ENCODE measurements around the gene BCAP31.
"Not testable (repeated sequence)": the region's sequence is repeated elsewhere in the genome, so short reads cannot be mapped to it uniquely, and the experiment has no call there.

Gene BCAP31

GRCh38 chrX:153707406-153707805 lies 16.8 kb downstream of the BCAP31 start:
- no peak for DNase-seq

DNA sequence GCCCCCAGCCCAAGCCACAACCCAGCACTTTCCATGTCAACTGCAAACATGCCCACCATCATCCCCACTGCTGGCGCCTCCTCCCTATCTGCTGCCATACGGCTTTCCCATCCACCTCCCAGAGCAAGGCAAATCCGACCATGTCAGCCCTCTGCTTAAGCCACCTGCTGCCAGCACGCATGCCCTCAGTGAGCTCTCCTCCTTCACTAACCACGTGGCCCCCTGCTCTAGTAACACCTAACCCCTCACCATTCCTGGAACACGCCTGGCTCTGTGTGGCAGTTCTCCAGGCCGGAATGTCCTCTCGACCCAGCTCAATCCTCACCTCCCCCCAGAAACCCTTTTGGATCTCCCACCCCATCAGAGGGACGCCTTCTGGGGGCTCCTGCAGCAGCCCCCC lies 17.4 kb downstream of the BCAP31 start:
- no peak for DNase-seq

DNA sequence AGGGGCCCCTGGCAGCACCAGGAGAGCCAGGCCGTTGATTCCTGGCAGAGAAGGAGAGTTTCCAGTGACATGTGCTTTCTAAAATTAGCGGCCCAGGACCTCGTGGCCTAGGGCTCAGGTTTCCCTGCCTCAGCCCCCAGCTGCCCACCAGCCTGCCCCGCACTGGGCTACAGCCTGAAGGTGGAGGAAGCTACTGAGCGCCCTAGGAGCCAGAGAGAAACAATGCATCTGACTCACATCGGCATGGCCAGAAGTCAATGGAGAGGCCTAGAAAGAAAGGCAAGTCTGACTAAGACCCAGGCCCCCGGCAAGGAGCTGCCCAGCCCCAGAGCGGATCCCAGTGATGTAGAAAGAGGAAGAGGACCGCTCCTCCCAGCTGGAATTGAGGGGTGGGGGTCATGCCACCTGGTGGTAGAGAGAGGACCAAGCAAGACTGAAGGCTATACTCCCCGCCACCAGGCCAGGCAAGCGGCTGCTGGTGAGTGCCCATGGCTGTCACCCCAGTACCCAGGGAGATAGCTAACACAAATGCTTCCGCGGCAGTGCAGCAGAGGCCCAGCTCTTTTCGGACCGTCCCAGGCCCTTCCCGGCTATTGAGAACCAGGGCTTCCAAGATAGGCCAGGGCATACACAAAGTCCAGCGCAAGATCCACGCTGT lies 18.7 kb downstream of the BCAP31 start:
- not testable (repeated sequence) for DNase-seq

DNA sequence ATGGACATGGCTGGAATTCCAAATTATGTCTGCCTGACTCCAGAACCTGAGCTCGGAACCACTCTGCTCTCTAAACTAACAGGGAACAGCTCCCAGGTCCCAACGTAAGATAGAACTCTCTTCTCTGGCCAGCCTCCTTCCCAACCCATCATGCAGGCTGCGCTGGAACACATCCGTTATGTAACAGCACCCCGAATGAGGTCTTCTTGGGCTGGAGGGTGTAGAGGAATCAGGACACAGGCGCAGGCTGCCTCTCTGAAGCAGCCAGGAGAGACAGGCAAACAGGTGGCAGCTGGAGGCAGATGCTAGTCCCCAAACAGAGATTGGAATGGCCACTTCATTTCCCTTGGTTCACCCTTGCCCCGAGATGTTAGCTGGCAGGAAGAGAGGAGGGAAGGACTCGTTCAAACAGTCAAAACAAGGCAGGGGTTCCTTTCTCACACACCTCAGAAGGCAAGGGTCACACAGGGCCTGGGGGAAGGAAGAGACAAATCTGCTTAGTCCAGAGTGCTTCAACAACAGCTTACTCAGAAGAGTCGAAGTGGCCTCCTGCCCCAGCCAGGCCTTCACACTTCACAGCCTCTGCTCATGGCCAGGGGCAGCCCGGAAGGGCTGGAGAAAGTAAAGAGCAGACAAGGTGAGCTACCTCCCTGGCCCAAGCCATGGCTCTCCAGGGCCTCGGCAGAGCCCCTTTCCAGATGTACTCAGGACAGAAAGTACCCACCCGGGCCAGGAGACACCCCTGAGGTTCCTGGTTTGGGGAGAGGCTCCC lies 19.4 kb downstream of the BCAP31 start:
- not testable (repeated sequence) for DNase-seq

- no peak for DNase-seq
Measured at GRCh38 chrX:153704021-153704526, 20.1 kb downstream of the BCAP31 start.

- DNase-seq, result no peak
Measured at GRCh38 chrX:153703036-153703370, 21.2 kb downstream of the BCAP31 start.

- DNase-seq, result no peak
Measured at GRCh38 chrX:153702336-153703035, 21.7 kb downstream of the BCAP31 start.

DNA sequence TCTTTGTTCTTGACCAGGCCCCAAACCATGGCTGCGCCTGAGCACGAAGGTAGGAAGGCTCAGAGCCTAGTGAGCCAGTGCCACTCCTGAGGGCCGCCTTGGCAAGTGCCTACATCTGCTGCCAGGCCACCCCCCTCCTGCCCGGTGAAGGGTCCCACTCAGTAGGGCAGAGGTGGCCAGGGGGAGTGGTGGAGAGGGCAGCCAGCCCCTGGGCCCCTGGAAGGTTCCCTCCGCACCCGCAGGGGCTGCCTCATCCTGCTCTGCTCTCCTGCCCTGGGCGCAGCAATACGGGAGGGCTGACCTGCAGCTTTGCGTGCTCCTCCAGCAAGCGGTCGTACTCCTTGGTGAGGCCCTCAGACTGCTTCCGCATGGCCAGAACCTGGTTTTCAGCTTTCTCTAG lies 22.5 kb downstream of the BCAP31 start:
- DNase-seq, result no peak

- DNase-seq, result no peak
Measured at GRCh38 chrX:153700967-153701366, 23.2 kb downstream of the BCAP31 start.

GRCh38 chrX:153700376-153700945 lies 23.7 kb downstream of the BCAP31 start:
- no peak for DNase-seq

- not testable (repeated sequence) for DNase-seq
Measured at GRCh38 chrX:153699784-153700371, 24.3 kb downstream of the BCAP31 start.

- DNase-seq, result not testable (repeated sequence)
Measured at GRCh38 chrX:153699210-153699783, 24.9 kb downstream of the BCAP31 start.

DNA sequence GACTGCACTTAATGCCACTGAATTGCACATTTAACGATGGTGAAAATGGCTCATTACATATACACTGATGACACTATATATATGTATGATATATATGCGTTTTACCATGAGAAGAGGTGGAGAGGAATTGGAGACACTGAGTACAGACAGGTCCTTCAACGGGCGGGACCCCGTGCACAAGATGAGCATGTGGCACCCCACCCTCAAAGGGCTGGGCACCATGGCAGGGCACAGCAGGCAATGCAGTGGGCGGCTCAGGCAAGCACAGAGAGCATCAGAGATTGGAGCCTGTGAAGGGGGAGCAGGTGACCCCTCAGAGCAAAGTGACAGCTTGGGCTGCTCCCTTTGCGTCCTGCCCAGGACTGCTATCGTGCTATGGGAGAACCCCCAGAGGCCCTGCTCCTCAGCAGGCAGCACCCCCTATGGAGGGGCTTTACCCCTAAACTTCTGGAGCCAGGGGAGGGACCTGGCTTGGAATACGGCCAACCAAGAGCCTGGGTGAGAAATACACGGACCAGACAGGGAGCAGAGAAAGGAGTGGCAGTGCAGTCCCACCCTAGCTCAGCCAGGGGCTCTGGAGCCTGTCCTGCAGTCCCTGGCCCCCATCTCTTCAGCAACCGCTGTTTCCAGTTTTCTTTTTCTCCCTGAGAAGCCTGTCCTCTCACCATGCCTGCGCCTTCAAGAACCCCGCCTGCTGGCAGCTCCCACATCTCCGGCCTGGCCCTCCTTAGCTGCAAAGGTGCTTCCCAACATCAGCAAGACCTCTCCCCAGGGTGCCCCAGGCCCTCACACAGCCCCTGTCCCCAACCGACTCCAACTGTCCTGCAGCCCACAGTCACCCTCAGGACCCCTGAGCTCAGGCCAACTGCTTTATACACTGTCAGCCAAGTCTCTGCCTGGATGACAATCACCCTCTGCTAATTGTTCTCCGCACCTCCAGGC lies 26.0 kb downstream of the BCAP31 start:
- DNase-seq, result no peak

DNA sequence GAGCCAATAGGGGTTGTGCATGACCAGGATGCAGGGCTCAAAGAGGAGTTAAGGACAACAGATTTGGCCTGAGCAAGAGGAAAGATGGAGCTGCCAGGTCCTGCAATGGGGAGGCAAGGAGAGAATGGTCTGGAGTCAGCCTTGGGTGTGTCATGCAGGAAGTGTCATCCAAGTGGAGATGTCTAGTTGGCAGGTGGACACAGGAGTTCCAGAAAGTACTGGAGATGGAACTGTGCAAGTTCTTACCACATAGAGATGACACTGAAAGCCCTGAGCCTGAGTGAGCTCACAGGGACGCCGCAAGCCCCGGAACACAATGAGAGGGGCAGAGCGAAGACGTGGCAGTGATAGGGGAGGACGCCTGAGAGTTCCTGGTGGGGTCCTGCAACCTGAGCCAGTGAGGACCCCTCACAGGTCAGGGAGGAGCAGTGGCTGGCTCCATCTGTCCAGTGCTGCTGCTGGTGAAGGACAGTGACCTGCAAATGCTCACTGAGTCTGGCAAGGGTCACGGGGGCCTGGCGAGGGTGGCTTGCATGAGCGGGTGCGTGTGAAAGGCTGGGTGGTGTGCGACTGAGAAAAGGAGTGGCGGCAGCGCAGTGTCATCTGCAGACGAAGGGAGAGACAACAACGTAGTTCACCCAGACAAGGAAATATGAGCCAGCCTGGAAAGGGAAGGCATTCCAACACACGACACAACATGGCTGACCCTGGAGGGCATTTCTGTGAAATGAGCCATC lies 27.0 kb downstream of the BCAP31 start:
- DNase-seq, result not testable (repeated sequence)

GRCh38 chrX:153696538-153696937 lies 27.6 kb downstream of the BCAP31 start:
- not testable (repeated sequence) for DNase-seq

GRCh38 chrX:153696100-153696499 lies 28.1 kb downstream of the BCAP31 start:
- DNase-seq, result no peak

DNA sequence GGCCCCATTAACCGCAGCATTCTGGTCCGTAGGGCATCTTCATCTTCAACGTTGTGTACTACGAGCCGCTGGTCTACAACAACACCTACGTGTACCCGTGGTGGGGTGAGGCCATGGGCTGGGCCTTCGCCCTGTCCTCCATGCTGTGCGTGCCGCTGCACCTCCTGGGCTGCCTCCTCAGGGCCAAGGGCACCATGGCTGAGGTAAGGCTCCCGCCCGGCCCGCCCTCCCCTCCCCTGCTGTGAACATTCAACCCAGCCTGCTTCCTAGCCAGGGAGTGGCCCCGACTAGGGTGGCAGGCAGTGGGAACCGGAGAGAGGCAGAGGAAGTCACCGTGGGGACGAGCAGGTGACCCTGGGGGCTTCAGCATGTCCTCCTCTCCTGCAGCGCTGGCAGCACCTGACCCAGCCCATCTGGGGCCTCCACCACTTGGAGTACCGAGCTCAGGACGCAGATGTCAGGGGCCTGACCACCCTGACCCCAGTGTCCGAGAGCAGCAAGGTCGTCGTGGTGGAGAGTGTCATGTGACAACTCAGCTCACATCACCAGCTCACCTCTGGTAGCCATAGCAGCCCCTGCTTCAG lies 29.4 kb downstream of the BCAP31 start:
- no peak for DNase-seq

- not testable (repeated sequence) for DNase-seq
Measured at GRCh38 chrX:153694256-153694655, 29.9 kb downstream of the BCAP31 start.

DNA sequence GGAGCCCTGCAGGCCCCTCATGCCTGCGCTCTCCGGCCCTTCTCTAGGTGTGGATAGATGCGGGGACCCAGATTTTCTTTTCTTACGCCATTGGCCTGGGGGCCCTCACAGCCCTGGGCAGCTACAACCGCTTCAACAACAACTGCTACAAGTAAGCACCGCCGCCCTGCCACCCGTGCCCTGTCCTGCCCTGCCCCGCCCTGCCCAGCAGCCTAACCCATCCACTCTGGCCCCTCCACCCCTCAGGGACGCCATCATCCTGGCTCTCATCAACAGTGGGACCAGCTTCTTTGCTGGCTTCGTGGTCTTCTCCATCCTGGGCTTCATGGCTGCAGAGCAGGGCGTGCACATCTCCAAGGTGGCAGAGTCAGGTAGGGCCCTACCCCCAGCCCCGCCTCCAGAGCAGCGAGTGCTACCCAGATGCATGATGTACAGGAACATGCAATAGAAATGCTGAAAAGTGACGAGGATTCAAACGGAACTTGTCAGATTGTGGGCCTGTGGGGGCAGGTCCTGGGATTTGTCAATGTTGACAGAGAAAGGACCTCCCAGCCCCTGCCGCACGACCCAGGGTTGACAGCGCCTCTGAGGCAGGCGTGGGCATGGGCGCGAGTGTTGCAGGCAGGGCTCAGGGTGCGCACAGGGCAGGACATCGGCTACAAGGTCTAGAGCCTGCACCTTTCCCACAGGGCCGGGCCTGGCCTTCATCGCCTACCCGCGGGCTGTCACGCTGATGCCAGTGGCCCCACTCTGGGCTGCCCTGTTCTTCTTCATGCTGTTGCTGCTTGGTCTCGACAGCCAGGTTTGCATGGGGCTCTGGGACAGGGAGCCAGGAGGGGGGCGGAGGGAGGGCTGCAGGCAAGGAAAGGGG lies 30.7 kb downstream of the BCAP31 start:
- DNase-seq, result no peak
